HuH-7 (cell line): Measurements from ENCODE around the gene ZNF215.
"Not testable (repeated sequence)": the region's sequence is repeated elsewhere in the genome, so short reads cannot be mapped to it uniquely, and the experiment has no call there.

Experiments used
- DNase-seq: peaks from one replicate; pipeline ENCODE4 v3.0.0; 2011; ENCODE audit warnings: low spot score

ZNF215 gene

DNA sequence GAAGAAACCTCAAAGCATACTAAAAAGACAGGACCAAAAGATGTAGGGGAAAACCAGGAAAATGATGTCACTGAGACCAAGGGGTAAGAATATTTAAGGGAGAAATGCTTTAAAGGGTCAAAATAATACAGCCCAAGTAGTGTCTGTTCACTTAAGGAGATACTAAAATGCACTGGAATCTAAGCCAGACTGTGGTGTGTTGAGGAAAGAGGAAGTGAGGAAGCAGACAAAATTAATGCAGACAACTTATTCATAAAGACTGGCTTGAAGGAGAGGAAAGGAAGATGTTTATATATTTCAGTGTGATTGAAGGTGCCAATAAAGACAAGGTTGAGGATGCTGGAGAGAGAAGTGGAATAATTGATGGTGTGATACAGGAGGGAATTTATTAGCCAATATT, 15.7 kb downstream of the ZNF215 start:
- DNase-seq, result no peak

DNA sequence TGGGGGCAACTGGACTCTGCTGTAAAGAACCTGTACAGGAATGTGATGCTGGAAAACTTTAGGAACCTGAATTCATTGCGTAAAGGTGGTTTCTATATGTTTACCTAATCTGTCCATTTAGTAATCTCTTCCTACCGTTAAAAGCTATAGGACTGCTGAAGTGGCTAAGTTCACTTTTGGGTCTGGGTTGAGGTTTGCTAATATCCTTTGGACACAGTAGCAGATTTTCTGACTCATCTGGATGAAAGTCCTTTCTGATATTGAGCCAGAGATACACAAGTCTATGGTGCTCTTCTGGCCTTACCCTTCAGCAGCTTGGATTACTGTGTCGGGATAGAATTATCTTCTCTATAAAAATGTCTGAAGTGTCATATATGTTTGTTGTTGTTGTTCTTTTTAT, 16.9 kb downstream of the ZNF215 start:
- DNase-seq, result no peak

DNA sequence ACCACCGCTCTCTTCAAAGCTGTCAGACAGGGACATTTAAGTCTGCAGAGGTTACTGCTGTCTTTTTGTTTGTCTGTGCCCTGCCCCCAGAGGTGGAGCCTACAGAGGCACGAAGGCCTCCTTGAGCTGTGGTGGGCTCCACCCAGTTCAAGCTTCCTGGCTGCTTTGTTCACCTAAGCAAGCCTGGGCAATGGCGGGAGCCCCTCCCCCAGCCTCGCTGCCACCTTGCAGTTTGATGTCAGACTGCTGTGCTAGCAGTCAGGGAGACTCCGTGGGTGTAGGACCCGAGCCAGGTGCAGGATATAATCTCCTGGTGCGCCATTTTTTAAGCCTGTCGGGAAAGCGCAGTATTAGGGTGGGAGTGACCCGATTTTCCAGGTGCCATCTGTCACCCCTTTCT, 28.0 kb downstream of the ZNF215 start:
- DNase-seq, result not testable (repeated sequence)

DNA sequence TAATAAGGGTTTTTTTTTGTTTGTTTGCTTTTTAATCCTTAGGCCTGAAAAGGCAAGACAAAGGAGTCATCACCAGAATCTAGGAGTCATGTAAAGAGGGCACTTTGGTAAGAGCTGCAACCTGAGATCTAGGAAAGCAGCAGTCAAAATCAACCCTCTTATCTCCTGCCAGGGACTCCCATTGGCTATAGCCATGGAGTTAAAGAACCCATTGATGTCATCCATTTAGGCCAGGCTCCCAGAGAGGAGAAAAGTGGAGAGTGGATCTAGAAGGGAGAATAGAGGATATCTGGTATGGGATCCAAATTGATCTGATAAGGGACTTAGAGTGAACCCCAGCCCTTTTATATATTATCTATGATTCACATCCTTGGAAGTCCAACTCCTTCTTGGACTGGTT, 35.9 kb downstream of the ZNF215 start:
- no peak for DNase-seq

DNA sequence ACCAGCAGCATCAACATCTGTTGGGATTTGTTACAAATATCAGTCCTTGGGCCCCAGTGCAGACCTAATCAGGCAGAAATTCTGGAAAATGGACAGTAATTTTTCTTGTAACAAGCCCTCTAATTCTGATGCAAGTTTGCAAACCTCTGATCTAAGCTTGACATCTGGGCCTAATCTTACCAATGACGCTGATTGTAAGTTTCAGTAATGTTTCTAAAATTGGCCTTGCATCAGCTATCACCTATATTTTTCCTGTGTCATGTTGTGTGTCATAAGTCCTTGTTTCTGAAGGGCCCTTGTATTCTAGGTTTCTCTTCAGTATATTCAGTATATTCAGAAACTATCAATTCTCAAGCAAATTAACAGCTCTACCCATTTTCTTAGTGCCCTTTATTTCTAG, 36.4 kb downstream of the ZNF215 start:
- DNase-seq, result no peak

DNA sequence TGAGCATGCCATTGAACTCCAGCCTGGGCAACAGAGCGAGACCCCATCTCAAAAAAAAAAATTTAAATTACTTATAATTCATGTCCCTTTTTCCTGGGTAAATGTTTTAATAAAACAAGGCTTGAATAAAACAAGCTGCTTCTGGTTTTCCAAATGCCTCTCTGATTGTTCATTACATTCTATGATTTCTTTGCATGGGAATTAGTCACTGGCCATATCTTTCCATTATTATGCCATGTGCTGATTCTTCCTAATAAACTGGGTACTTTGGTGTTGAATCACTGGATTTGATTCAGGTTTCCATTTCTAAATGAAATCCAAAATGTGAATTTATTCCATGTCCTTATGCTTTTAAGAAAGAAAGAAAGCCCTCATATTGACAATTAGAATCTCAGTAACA, 42.6 kb downstream of the ZNF215 start:
- no peak for DNase-seq

GRCh38 chr11:6969854-6970253, 43.6 kb downstream of the ZNF215 start:
- DNase-seq, result not testable (repeated sequence)

DNA sequence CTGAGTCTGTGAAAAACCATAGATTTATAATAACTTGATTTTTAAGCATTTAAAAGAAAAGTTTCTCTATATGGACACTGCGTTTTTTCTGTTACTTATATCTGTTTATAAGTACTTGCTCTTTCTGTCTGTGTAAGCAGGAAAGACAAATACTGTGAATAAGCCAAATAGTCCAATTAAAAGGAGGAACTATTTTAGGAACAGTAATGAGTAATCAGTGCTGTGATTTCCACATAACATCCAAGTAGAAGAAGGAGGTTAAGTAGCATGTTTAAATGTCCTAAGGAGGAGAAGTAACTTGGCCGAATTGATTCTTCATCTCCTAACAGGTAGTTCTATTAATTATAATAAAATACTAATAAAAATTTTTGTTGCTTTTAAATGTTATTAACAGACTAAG, 53.1 kb downstream of the ZNF215 start:
- no peak for DNase-seq

GRCh38 chr11:6986487-6986886, 60.3 kb downstream of the ZNF215 start:
- no peak for DNase-seq

DNA sequence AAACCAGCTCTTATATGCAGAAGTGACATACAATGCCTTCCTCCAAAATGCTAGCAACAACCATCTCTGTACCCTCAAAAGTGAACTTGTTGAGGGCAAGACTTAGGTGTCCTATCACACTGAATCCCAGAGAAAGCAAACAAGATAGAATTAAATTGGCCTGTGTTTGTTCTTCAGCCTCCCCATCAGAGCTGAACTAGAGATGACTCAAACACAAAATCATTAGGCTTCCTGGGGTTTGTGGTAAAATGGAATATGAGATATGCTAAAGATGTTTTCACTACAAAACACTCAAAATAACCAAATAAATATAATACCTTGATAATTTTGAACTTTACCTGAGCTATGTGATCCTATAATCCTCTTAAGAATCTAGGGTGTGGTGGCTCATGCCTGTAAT, 62.3 kb downstream of the ZNF215 start:
- DNase-seq, result no peak

DNA sequence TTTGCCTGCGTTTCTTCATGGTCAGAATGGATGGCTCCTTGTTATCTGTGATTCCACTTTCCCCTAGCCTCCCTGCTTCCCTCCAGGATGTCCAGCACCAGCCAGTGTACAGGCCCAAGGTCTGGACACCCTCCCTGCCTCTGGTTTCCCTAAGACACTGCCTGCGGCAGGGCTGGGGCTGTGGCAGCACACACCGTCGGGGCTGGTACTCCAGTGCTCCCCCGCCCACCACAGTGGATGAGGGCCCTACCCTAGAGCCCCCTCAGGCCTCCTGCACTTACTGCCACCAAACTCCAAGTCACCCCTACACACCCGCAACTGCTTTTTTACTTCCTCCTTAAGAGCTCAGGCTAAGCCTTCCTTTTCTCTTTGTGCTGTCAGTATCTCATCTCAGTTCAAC, 65.0 kb downstream of the ZNF215 start:
- DNase-seq, result no peak

GRCh38 chr11:6992026-6992425, 65.8 kb downstream of the ZNF215 start:
- DNase-seq, result no peak

GRCh38 chr11:6992457-6993417, 66.5 kb downstream of the ZNF215 start:
- no peak for DNase-seq

- DNase-seq, result no peak
Measured at GRCh38 chr11:6995703-6996102, 69.5 kb downstream of the ZNF215 start.

GRCh38 chr11:7004482-7004881, 78.3 kb downstream of the ZNF215 start:
- no peak for DNase-seq
